Lower lobe of right lung (tissue), 2 donors: ENCODE measurements around the gene LUM. TPM values are rescaled to one million over a fixed set of nuclear protein-coding genes. Genes with fewer than 3 reads are reported as not detected.
"Not testable (repeated sequence)": the region's sequence is repeated elsewhere in the genome, so short reads cannot be mapped to it uniquely, and the experiment has no call there.

Experiments used
- ATAC-seq, 2 donors: fragments of 200-7000 bp; cut with Tn5 transposase; one replicate each; pipeline ENCODE4 v1.9.1; 2020 to 2022; ENCODE audit warnings: mild to moderate bottlenecking in 2 of 2, moderate library complexity in 2 of 2
- DNase-seq: peaks from one replicate; pipeline ENCODE4 v3.0.0-alpha.2; 2020
- H3K27ac ChIP-seq: fragments of 200-600 bp; one replicate; pipeline ENCODE4 v1.8.0; 2022
- H3K27me3 ChIP-seq: fragments of 200-600 bp; one replicate; pipeline ENCODE4 v1.8.0; 2022; ENCODE audit warnings: low read depth
- H3K36me3 ChIP-seq: fragments of 200-600 bp; one replicate; pipeline ENCODE4 v1.8.0; 2022; ENCODE audit warnings: mild to moderate bottlenecking
- H3K4me1 ChIP-seq: fragments of 200-600 bp; one replicate; pipeline ENCODE4 v1.8.0; 2022
- H3K4me3 ChIP-seq: fragments of 200-600 bp; one replicate; pipeline ENCODE4 v1.8.0; 2022; ENCODE audit warnings: mild to moderate bottlenecking
- H3K9me3 ChIP-seq: fragments of 200-600 bp; one replicate; pipeline ENCODE4 v1.8.0; 2022
- CTCF ChIP-seq: fragments of 200-600 bp; IDR thresholded peaks from one replicate; pipeline ENCODE4 v1.8.0; 2022; ENCODE audit warnings: antibody characterized with exemption, mild to moderate bottlenecking
- intact Hi-C: fragments of 100-400 bp; cut with DNase I; formaldehyde crosslinking; loops from one replicate; pipeline ENCODE4 v1.11.0; 2022
- total RNA-seq: library from RNA; stranded (reverse); fragmentation: NEBNext Ultra II Directional; extraction: Animal tissue kit (Norgen Biotek cat#: 25700); gene quantifications from one replicate; pipeline ENCODE4 v1.2.1, GENCODE V29; 2021
- donor health status: DM: no; HTN: yes; CAD: no; lungs with severe emphysema.

LUM gene
- total RNA-seq, 1 donor from 2014 or later, result 227 TPM

- TF ChIP-seq CTCF, result no peak
- no peaks in the 10 kb centered on the region for H3K27me3 ChIP-seq
- H3K4me1 ChIP-seq, result no peaks in the 10 kb centered on the region
- H3K4me3 ChIP-seq, result no peak overlapping the region
- no peak for DNase-seq
- no peak for ATAC-seq
- H3K27ac ChIP-seq, result no peak overlapping the region
- intact Hi-C loops, result no loop called here
- H3K9me3 ChIP-seq, result peaks cover 7% of the 10 kb centered on the region
- H3K36me3 ChIP-seq, result no peaks in the 10 kb centered on the region
Observed at GRCh38 chr12:91091916-91092715, 19.2 kb downstream of the LUM start.

DNA sequence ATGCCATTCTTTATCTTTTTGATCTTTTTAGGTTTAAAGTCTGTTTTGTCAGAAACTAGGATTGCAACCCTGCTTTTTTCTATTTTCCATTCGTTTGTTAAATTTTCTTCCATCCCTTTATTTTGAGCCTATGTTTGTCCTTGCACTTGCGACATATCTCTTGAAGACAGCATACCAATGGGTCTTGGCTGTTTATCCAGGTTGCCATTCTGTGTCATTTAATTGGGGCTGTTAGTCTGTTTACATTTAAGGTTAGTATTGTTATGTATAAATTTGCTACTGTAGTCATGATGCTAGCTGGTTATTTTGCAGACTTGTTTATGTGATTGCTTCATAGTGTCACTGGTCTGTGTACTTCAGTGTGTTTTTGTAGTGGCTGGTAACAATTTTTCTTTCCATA lies 21.3 kb downstream of the LUM start:
- H3K36me3 ChIP-seq, ATAC-seq, DNase-seq, H3K27ac ChIP-seq, H3K9me3 ChIP-seq, H3K27me3 ChIP-seq, H3K4me1 ChIP-seq, intact Hi-C loops, H3K4me3 ChIP-seq: not testable (repeated sequence)

- intact Hi-C loops, result no loop called here
- no peaks in the 10 kb centered on the region for H3K36me3 ChIP-seq
- no peak for DNase-seq
- no peak for ATAC-seq
- TF ChIP-seq CTCF, result no peak
- no peaks in the 10 kb centered on the region for H3K9me3 ChIP-seq
- H3K27ac ChIP-seq, result no peak overlapping the region
- no peaks in the 10 kb centered on the region for H3K4me1 ChIP-seq
- no peak overlapping the region for H3K4me3 ChIP-seq
- H3K27me3 ChIP-seq, result no peaks in the 10 kb centered on the region
Observed at GRCh38 chr12:91080041-91080440, 31.3 kb downstream of the LUM start.

DNA sequence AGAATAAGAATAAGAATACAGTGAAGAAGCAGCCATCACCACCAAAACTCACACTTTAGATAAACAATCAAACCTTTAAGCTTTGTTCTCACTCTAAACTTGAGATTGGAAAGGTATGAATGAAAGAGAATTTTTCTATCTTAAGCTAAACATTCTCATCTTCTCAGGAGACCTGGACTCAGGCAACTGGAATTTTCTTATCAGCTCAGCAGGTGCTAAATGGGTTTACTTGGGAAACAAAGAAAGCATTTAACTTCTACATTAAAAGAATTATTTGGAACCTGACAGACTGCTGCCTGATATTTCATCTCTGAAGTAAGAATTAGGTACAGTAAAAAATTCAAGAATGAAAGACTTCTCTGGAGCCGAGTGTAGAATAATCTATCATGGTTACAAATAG lies 32.8 kb downstream of the LUM start:
- H3K27ac ChIP-seq, result no peak overlapping the region
- DNase-seq (no peak), ATAC-seq (no peak)
- TF ChIP-seq CTCF, result no peak
- no peak overlapping the region for H3K4me3 ChIP-seq
- no peaks in the 10 kb centered on the region for H3K4me1 ChIP-seq
- H3K36me3 ChIP-seq, result no peaks in the 10 kb centered on the region
- no peaks in the 10 kb centered on the region for H3K9me3 ChIP-seq
- H3K27me3 ChIP-seq, result no peaks in the 10 kb centered on the region
- intact Hi-C loops, result no loop called here

- H3K27me3 ChIP-seq, result no peaks in the 10 kb centered on the region
- no peak for TF ChIP-seq CTCF
- H3K4me3 ChIP-seq, result no peak overlapping the region
- H3K9me3 ChIP-seq, result no peaks in the 10 kb centered on the region
- DNase-seq (no peak), ATAC-seq (no peak)
- H3K4me1 ChIP-seq, result no peaks in the 10 kb centered on the region
- no peak overlapping the region for H3K27ac ChIP-seq
- no peaks in the 10 kb centered on the region for H3K36me3 ChIP-seq
- intact Hi-C loops, result no loop called here
Observed at GRCh38 chr12:91077228-91077954, 33.9 kb downstream of the LUM start.

- no peaks in the 10 kb centered on the region for H3K9me3 ChIP-seq
- DNase-seq (no peak), ATAC-seq (no peak)
- H3K4me1 ChIP-seq, result no peaks in the 10 kb centered on the region
- H3K27me3 ChIP-seq, result no peaks in the 10 kb centered on the region
- H3K4me3 ChIP-seq, result no peak overlapping the region
- no peak overlapping the region for H3K27ac ChIP-seq
- intact Hi-C loops, result no loop called here
- no peak for TF ChIP-seq CTCF
- no peaks in the 10 kb centered on the region for H3K36me3 ChIP-seq
Observed at GRCh38 chr12:91074851-91075250, 36.4 kb downstream of the LUM start.
